ENCODE data around the gene E2F4. TPM values are rescaled to one million over a fixed set of nuclear protein-coding genes. Genes with fewer than 3 reads are reported as not detected.

The E2F4 gene
- total and polyA plus RNA-seq, 2 donors (not counting 1 experiment from before 2014, with no cell fraction given), result 42.4 to 59.9 TPM

- Histone ChIP-seq H3K4me3 (replicated peaks in 1 of 4; ENCODE audit: control extremely low read depth in 1 of 4, insufficient read depth in 1 of 4, low read depth in 3 of 4, low read length in 4 of 4) (no peak overlapping the region), H3K9me3 (ENCODE audit: control insufficient read depth, insufficient read depth, low read depth, low read length) (no peaks in the 10 kb centered on the region), H3K4me2 (ENCODE audit: extremely low read depth, insufficient read depth, low read length) (no peak overlapping the region), H3K27ac (ENCODE audit: insufficient read depth, low read length) (no peak overlapping the region), H3K9ac (ENCODE audit: insufficient read depth, low read length) (no peak overlapping the region), H2AFZ (ENCODE audit: low read length) (no peak overlapping the region), H3K36me3 (ENCODE audit: control insufficient read depth, insufficient read depth, low read length) (no peaks in the 10 kb centered on the region), H3K79me2 (ENCODE audit: control insufficient read depth, insufficient read depth, low read length) (no peaks in the 10 kb centered on the region), H3K4me1 (ENCODE audit: control insufficient read depth, extremely low read depth, insufficient read depth, low read length) (peaks cover 16% of the 10 kb centered on the region), H3K27me3 (ENCODE audit: control insufficient read depth, insufficient read depth, low read length) (no peaks in the 10 kb centered on the region), H4K20me1 (ENCODE audit: control insufficient read depth, extremely low read depth, insufficient read depth, low read length) (no peaks in the 10 kb centered on the region)
- no peak for DNase-seq (ENCODE audit: low read depth in 2 of 2)
- TF ChIP-seq EZH2 (IDR thresholded peaks at IDR 0.05; ENCODE audit: low read length, missing control alignments), result no peak
- no peak for TF ChIP-seq CTCF (conservative IDR thresholded peaks at IDR 0.05 in 1 of 2, IDR thresholded peaks at IDR 0.05 in 1 of 2; ENCODE audit: low read depth in 1 of 2, low read length in 2 of 2)
These were observed 24.4 kb upstream of the E2F4 start for GRCh38 chr16:67167588-67167987.

GRCh38 chr16:67169011-67169451, 22.9 kb upstream of the E2F4 start:
- no peak overlapping the region for H3K4me2 ChIP-seq (ENCODE audit: extremely low read depth, insufficient read depth, low read length)
- TF ChIP-seq CTCF (conservative IDR thresholded peaks at IDR 0.05 in 1 of 2, IDR thresholded peaks at IDR 0.05 in 1 of 2; ENCODE audit: low read depth in 1 of 2, low read length in 2 of 2) (no peak), EZH2 (IDR thresholded peaks at IDR 0.05; ENCODE audit: low read length, missing control alignments) (no peak)
- H3K27ac ChIP-seq (ENCODE audit: insufficient read depth, low read length), result no peak overlapping the region
- H3K4me1 ChIP-seq (ENCODE audit: control insufficient read depth, extremely low read depth, insufficient read depth, low read length), result peaks cover 15% of the 10 kb centered on the region
- H3K9me3 ChIP-seq (ENCODE audit: control insufficient read depth, insufficient read depth, low read depth, low read length), result no peaks in the 10 kb centered on the region
- no peaks in the 10 kb centered on the region for H3K27me3 ChIP-seq (ENCODE audit: control insufficient read depth, insufficient read depth, low read length)
- H3K9ac ChIP-seq (ENCODE audit: insufficient read depth, low read length), result no peak overlapping the region
- no peak overlapping the region for H3K4me3 ChIP-seq (replicated peaks in 1 of 4; ENCODE audit: control extremely low read depth in 1 of 4, insufficient read depth in 1 of 4, low read depth in 3 of 4, low read length in 4 of 4)
- H3K36me3 ChIP-seq (ENCODE audit: control insufficient read depth, insufficient read depth, low read length), result no peaks in the 10 kb centered on the region
- H3K79me2 ChIP-seq (ENCODE audit: control insufficient read depth, insufficient read depth, low read length), result no peaks in the 10 kb centered on the region
- no peak overlapping the region for H2AFZ ChIP-seq (ENCODE audit: low read length)
- no peaks in the 10 kb centered on the region for H4K20me1 ChIP-seq (ENCODE audit: control insufficient read depth, extremely low read depth, insufficient read depth, low read length)
- no peak for DNase-seq (ENCODE audit: low read depth in 2 of 2)

- peak in 1 of 2 donors; percentile 17 for DNase-seq (ENCODE audit: low read depth in 2 of 2)
- H2AFZ ChIP-seq (ENCODE audit: low read length), result no peak overlapping the region
- peak overlapping the region; percentile 16 for H3K9ac ChIP-seq (ENCODE audit: insufficient read depth, low read length)
- H3K4me2 ChIP-seq (ENCODE audit: extremely low read depth, insufficient read depth, low read length), result peak overlapping the region; percentile 80
- H3K36me3 ChIP-seq (ENCODE audit: control insufficient read depth, insufficient read depth, low read length), result no peaks in the 10 kb centered on the region
- no peak for TF ChIP-seq EZH2 (IDR thresholded peaks at IDR 0.05; ENCODE audit: low read length, missing control alignments)
- TF ChIP-seq CTCF (conservative IDR thresholded peaks at IDR 0.05 in 1 of 2, IDR thresholded peaks at IDR 0.05 in 1 of 2; ENCODE audit: low read depth in 1 of 2, low read length in 2 of 2), result peak; percentile 52 to 66
- H3K27me3 ChIP-seq (ENCODE audit: control insufficient read depth, insufficient read depth, low read length), result no peaks in the 10 kb centered on the region
- peaks cover 15% of the 10 kb centered on the region for H3K4me1 ChIP-seq (ENCODE audit: control insufficient read depth, extremely low read depth, insufficient read depth, low read length)
- H3K9me3 ChIP-seq (ENCODE audit: control insufficient read depth, insufficient read depth, low read depth, low read length), result no peaks in the 10 kb centered on the region
- H3K79me2 ChIP-seq (ENCODE audit: control insufficient read depth, insufficient read depth, low read length), result no peaks in the 10 kb centered on the region
- peak overlapping the region in 3 of 4 experiments; percentile 16 to 55 (median 26) for H3K4me3 ChIP-seq (replicated peaks in 1 of 4; ENCODE audit: control extremely low read depth in 1 of 4, insufficient read depth in 1 of 4, low read depth in 3 of 4, low read length in 4 of 4)
- no peaks in the 10 kb centered on the region for H4K20me1 ChIP-seq (ENCODE audit: control insufficient read depth, extremely low read depth, insufficient read depth, low read length)
- H3K27ac ChIP-seq (ENCODE audit: insufficient read depth, low read length), result peak overlapping the region; percentile 52
These were observed 22.2 kb upstream of the E2F4 start for GRCh38 chr16:67169642-67170167.
